ENCODE data around the gene KCNN4. TPM values are rescaled to one million over a fixed set of nuclear protein-coding genes. Genes with fewer than 3 reads are reported as not detected.

Gene KCNN4
- total RNA-seq, 2 donors from 2014 or later: not detected

DNA sequence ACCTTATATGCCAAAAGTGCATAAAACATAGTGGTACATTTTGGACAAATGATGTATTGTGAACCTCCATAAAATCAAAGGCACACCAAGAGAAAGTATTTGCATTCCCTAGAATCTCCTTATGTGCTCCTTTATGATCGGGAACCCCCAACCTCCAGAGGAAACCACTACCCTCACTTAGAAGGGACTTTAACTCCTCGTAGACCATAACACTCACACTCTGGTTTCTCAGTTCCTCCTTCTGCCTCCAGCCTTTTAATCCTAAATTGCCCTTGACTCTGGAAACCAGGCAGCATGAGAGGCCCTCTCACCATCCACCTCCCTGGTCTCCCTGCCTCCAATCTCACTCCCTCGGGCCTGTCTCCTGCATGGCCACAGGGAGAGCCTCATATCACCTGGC, 9.8 kb upstream of the KCNN4 start:
- Histone ChIP-seq H3K27ac (ENCODE audit: low read depth, low read length) (no peak overlapping the region), H3K9ac (ENCODE audit: extremely low read depth, low read length, poor library complexity, severe bottlenecking) (no peak overlapping the region), H3K4me3 (ENCODE audit: low read length) (no peak overlapping the region), H3K36me3 (ENCODE audit: control insufficient read depth, insufficient read depth, low read length) (no peaks in the 10 kb centered on the region), H3K27me3 (ENCODE audit: control insufficient read depth, insufficient read depth, low read length, poor library complexity, severe bottlenecking) (peaks cover 33% of the 10 kb centered on the region), H3K4me1 (ENCODE audit: control insufficient read depth, insufficient read depth, low read length) (no peaks in the 10 kb centered on the region), H3K9me3 (ENCODE audit: control insufficient read depth, low read length) (no peaks in the 10 kb centered on the region)
- WGBS, 2 experiments (ENCODE audit: insufficient coverage in 1 of 2, insufficient read length in 1 of 2): 47 to 51% methylated on average over 2 to 3 of the region's 3 CpGs
- no peak for DNase-seq
- Mint-ChIP-seq H3K4me3 (no peak overlapping the region), H3K27ac (no peak overlapping the region), H3K4me1 (no peaks in the 10 kb centered on the region), H3K9me3 (no peaks in the 10 kb centered on the region), H3K27me3 (ENCODE audit: insufficient read depth) (peaks cover 40% of the 10 kb centered on the region), H3K36me3 (ENCODE audit: low read depth) (no peaks in the 10 kb centered on the region)
- TF ChIP-seq, protein P1, sequence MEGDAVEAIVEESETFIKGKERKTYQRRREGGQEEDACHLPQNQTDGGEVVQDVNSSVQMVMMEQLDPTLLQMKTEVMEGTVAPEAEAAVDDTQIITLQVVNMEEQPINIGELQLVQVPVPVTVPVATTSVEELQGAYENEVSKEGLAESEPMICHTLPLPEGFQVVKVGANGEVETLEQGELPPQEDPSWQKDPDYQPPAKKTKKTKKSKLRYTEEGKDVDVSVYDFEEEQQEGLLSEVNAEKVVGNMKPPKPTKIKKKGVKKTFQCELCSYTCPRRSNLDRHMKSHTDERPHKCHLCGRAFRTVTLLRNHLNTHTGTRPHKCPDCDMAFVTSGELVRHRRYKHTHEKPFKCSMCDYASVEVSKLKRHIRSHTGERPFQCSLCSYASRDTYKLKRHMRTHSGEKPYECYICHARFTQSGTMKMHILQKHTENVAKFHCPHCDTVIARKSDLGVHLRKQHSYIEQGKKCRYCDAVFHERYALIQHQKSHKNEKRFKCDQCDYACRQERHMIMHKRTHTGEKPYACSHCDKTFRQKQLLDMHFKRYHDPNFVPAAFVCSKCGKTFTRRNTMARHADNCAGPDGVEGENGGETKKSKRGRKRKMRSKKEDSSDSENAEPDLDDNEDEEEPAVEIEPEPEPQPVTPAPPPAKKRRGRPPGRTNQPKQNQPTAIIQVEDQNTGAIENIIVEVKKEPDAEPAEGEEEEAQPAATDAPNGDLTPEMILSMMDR (conservative IDR thresholded peaks at IDR 0.05): no peak

DNA sequence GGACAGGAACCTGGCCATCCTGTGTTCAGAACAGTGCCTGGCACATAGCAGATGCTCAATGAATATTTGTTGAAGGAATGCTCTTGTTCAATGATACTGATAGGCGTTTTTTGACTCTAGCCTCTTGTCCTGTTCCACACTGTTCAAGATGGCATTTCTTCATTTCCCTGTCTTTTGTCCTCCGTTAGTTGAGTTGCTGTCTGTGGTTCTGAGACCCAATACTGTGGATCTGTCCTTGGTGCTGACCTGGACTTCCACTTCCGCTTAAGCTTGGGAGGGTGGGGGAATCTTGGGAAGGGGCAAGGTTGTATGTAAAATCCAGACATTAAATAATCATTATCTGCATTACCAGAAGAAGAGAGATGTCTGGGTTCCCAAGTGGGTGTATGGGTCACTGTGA, 8.3 kb upstream of the KCNN4 start:
- TF ChIP-seq, protein P1 (conservative IDR thresholded peaks at IDR 0.05): no peak

DNA sequence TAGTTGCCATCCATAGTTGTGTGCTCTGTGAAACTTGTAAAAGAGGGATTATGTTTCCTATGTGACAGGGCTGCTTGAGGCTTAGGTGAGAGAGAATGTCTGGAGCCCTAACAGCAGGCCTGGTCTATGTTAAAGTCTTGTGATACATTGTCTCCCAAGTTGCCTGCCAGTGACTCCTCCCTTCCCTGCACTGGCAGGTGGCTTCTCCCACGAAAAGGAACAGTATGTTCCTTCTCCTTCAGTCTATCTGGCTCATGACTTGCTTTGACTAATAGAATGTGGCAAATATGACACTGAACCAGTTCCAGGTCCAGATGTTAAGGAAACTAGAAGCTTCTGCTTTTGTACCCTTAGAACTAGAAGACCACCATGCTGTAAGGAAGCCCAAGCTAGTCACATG, 5.9 kb upstream of the KCNN4 start:
- Histone ChIP-seq H3K27ac (ENCODE audit: low read depth, low read length) (no peak overlapping the region), H3K9ac (ENCODE audit: extremely low read depth, low read length, poor library complexity, severe bottlenecking) (no peak overlapping the region), H3K4me3 (ENCODE audit: low read length) (no peak overlapping the region), H3K4me1 (ENCODE audit: control insufficient read depth, insufficient read depth, low read length) (no peaks in the 10 kb centered on the region), H3K36me3 (ENCODE audit: control insufficient read depth, insufficient read depth, low read length) (no peaks in the 10 kb centered on the region), H3K9me3 (ENCODE audit: control insufficient read depth, low read length) (no peaks in the 10 kb centered on the region), H3K27me3 (ENCODE audit: control insufficient read depth, insufficient read depth, low read length, poor library complexity, severe bottlenecking) (no peaks in the 10 kb centered on the region)
- peaks cover 27% of the 10 kb centered on the region for H3K27me3 Mint-ChIP-seq (ENCODE audit: insufficient read depth)
- no peak overlapping the region for H3K4me3 Mint-ChIP-seq
- H3K9me3 Mint-ChIP-seq: no peaks in the 10 kb centered on the region
- TF ChIP-seq, protein P1 (conservative IDR thresholded peaks at IDR 0.05): no peak
- WGBS, 2 experiments (ENCODE audit: insufficient coverage in 1 of 2, insufficient read length in 1 of 2): 30 to 48% methylated on average over 1 of the region's 1 CpG
- no peak overlapping the region for H3K27ac Mint-ChIP-seq
- no peak for DNase-seq
- no peaks in the 10 kb centered on the region for H3K36me3 Mint-ChIP-seq (ENCODE audit: low read depth)
- no peaks in the 10 kb centered on the region for H3K4me1 Mint-ChIP-seq

More for the DNA sequence above, 8.3 kb upstream of the KCNN4 start:
- Histone ChIP-seq H3K9me3 (ENCODE audit: control insufficient read depth, low read length) (no peaks in the 10 kb centered on the region), H3K27ac (ENCODE audit: low read depth, low read length) (no peak overlapping the region), H3K27me3 (ENCODE audit: control insufficient read depth, insufficient read depth, low read length, poor library complexity, severe bottlenecking) (peaks cover 17% of the 10 kb centered on the region), H3K4me1 (ENCODE audit: control insufficient read depth, insufficient read depth, low read length) (no peaks in the 10 kb centered on the region), H3K4me3 (ENCODE audit: low read length) (no peak overlapping the region), H3K36me3 (ENCODE audit: control insufficient read depth, insufficient read depth, low read length) (no peaks in the 10 kb centered on the region), H3K9ac (ENCODE audit: extremely low read depth, low read length, poor library complexity, severe bottlenecking) (no peak overlapping the region)
- Mint-ChIP-seq H3K27ac (no peak overlapping the region), H3K9me3 (no peaks in the 10 kb centered on the region), H3K27me3 (ENCODE audit: insufficient read depth) (peaks cover 29% of the 10 kb centered on the region), H3K4me1 (no peaks in the 10 kb centered on the region), H3K36me3 (ENCODE audit: low read depth) (no peaks in the 10 kb centered on the region), H3K4me3 (no peak overlapping the region)
- DNase-seq: peak; percentile 85
- WGBS, 2 experiments (ENCODE audit: insufficient coverage in 1 of 2, insufficient read length in 1 of 2): 14% methylated on average over 2 of the region's 3 CpGs; no CpG with 5 or more reads in 1 of the 2 experiments
